ENCODE measurements around the gene CXCL1.

CXCL1 gene

GRCh38 chr4:73852771-73853170, 16.4 kb upstream of the CXCL1 start:
- DNase-seq (ENCODE audit: low read depth): no peak

GRCh38 chr4:73853246-73853704, 15.9 kb upstream of the CXCL1 start, which contains the start of gene PF4V1:
Gene PF4V1, plus strand, starts transcription at chr4:73853296. Its CDS starts 67 bp downstream, at chr4:73853363.
- DNase-seq (ENCODE audit: low read depth): no peak

DNA sequence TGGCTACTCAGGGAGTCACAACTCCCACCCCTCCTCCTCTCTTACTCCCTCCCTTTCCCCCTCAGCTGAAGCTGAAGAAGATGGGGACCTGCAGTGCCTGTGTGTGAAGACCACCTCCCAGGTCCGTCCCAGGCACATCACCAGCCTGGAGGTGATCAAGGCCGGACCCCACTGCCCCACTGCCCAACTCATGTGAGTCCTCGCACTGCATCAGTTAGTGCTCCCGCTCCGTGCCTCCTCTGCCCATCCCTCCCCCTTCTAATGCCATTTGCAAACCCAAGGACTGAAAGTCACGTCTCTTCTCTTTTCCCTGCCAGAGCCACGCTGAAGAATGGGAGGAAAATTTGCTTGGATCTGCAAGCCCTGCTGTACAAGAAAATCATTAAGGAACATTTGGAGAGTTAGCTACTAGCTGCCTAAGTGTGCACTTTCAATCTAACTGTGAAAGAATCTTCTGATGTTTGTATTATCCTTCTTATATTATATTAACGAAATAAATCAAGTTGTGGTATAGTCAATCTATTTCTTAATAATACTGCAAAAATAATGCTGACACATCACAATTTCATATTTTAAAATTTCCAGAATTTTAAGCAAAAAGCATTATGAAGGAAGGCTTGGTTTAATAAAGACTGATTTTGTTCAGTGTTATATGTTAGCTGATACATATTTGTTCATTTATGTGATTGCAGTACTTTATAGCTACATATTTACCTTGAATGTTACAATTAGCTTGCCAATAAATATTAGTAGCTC, 15.3 kb upstream of the CXCL1 start:
- no peak for DNase-seq (ENCODE audit: low read depth)

DNA sequence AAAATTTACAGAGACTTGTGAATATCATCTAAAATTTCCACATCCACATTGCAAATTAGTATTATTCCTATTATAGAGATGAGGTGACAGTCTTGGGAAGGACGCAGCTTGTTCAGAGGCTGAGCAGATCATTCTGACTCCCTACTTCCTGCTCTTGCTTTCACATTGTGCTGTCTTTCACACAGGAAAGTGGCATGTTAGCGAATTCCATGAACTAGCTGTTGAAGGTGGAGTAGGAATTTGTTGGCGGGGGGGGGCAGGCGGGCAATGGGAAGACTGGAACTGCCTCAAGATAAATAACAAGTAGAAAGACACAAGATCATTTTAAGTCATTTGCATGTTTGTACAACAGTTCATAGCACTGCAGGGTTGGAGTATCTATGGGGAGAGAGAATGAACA, 13.8 kb upstream of the CXCL1 start:
- DNase-seq (ENCODE audit: low read depth): no peak

DNA sequence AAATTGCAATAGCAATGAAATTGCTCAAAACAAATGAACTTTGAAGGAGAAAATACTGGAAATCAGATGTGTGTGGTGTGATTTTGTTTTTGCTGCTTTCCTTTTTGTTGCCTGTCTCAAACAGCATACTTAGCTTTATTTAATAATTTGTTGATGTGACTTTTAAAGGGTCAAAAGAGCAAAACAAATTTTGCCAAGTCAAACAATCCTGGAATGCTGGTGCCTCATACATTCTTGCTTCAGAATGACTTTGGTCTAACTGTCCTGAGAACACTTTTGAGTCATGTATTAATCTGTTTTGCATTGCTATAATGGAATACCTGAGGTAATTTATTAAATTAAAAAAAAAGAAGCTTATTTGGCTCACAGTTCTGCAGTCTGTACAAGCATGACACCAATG, 12.7 kb upstream of the CXCL1 start:
- no peak for DNase-seq (ENCODE audit: low read depth)

GRCh38 chr4:73859614-73860088, 9.5 kb upstream of the CXCL1 start:
- no peak for DNase-seq (ENCODE audit: low read depth)

GRCh38 chr4:73860181-73860580, 9.0 kb upstream of the CXCL1 start:
- DNase-seq (ENCODE audit: low read depth): no peak

GRCh38 chr4:73860917-73861316, 8.3 kb upstream of the CXCL1 start:
- no peak for DNase-seq (ENCODE audit: low read depth)

DNA sequence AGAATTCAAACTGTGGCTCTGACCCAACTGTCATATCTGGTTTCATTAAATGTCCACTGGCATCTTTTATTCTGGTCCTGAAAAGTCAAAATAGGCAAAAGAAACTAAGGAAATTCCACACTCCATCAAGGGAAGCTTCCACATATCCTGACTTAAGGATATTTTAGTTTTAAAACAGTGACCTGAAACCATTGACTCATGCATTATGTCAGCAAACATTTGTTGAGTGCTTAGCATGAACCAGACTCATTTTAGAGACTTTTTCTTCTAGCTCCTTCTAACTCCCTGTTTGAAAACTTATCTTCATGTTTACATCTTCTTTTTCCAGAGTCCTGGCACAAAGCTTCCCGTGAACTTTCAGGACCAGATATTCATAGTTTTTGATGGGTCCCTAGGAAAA, 6.9 kb upstream of the CXCL1 start:
- no peak for DNase-seq (ENCODE audit: low read depth)

GRCh38 chr4:73864365-73864764, 4.8 kb upstream of the CXCL1 start:
- no peak for DNase-seq (ENCODE audit: low read depth)

GRCh38 chr4:73864961-73865360, 4.2 kb upstream of the CXCL1 start:
- DNase-seq (ENCODE audit: low read depth): no peak

GRCh38 chr4:73865431-73866096, 3.6 kb upstream of the CXCL1 start:
- DNase-seq (ENCODE audit: low read depth): no peak

- no peak for DNase-seq (ENCODE audit: low read depth)
These were observed 2.9 kb upstream of the CXCL1 start for GRCh38 chr4:73866246-73866645.

- no peak for DNase-seq (ENCODE audit: low read depth)
These were observed 1.4 kb upstream of the CXCL1 start for GRCh38 chr4:73867783-73868182.

- DNase-seq (ENCODE audit: low read depth): no peak
These were observed 725 bp upstream of the CXCL1 start for GRCh38 chr4:73868206-73869129.

GRCh38 chr4:73870260-73870659, 1.1 kb downstream of the CXCL1 start:
- no peak for DNase-seq (ENCODE audit: low read depth)

GRCh38 chr4:73870768-73871167, 1.6 kb downstream of the CXCL1 start:
- no peak for DNase-seq (ENCODE audit: low read depth)

DNA sequence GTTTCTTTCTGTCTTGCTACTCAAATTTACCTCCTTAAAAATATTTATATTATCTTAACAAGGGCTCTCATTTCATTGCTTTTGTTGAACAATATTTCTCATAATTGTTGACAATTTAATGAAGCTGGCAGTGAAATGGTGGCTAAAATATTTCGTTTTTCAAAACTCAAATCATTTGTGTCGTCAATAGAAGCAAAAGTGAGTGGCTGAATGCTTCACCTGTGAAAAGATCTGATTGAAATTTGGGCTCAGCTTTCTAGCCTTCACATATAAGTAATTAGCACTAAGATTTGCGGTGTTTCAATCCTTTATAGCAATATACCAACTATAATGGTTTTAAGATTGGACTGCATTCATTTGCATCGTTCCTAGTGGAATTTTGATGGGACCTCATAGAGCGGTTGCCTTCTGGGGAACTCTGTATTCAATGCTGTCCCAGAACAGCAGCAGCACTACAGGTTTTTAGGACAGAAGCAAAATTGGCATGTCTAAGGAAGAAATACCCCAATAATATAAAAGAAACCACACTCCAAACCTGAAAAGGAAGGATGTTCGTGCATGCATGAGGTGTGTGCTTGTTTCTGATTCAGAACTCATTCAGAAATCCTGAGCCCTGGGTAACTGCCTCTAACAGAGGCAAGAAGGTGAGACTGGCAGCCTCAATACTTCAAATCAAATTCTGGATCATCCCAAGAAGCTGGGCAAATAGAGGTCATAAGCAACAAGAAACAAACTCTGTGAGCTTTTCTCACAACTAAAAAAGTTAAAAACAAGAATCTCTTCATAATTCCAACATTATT, 2.5 kb downstream of the CXCL1 start:
- no peak for DNase-seq (ENCODE audit: low read depth)

GRCh38 chr4:73872316-73873108, 3.3 kb downstream of the CXCL1 start:
- no peak for DNase-seq (ENCODE audit: low read depth)

GRCh38 chr4:73874386-73874785, 5.2 kb downstream of the CXCL1 start:
- DNase-seq (ENCODE audit: low read depth): no peak

DNA sequence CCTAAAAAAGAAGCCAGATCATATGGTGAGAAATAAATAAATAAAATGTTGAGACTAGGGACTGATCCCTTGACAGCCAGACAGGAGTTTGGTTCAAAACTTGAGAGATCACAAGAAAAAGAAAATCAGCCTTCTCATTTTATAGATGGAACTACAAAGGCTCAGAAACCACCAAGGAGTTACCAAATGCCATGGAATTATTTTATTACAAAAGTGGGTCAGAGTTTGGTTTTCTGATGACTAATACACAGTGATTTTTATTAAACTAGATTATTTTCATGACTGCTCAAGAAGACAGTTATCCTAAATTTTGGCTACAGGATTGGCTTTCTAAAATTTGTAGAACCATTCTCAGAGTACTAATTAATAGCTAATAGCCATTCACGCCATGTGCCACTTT, 6.2 kb downstream of the CXCL1 start:
- no peak for DNase-seq (ENCODE audit: low read depth)

Data from activated T-cell treated with anti-CD3 and anti-CD28 coated beads for 24 hours (primary cell).